Gastroesophageal sphincter (tissue), 4 donors: ENCODE measurements around the gene TP53BP1. TPM values are rescaled to one million over a fixed set of nuclear protein-coding genes. Genes with fewer than 3 reads are reported as not detected.
A peak's percentile ranks its signal among the peaks of the same experiment; 100 is the strongest.

ENCODE experiments used
- ATAC-seq: fragments of 150-250 bp; one replicate; pipeline ENCODE4 v1.9.1; 2016; ENCODE audit warnings: mild to moderate bottlenecking, moderate library complexity
- H3K27ac ChIP-seq, 4 donors: fragments of 200-600 bp; sonication (generic) in 3 of 4; 1 replicate in 3 of 4; 2 replicates in 1 of 4; pipeline ENCODE4 v1.5.1; 2016 to 2019
- H3K27me3 ChIP-seq: fragments of 200-600 bp; sonication (generic); one replicate; pipeline ENCODE4 v1.5.1; 2019
- H3K36me3 ChIP-seq, 2 donors: fragments of 200-600 bp; sonication (generic); one replicate each; pipeline ENCODE4 v1.5.1; 2019; ENCODE audit warnings: control low read depth in 1 of 2
- H3K4me1 ChIP-seq, 3 donors: fragments of 200-600 bp; sonication (generic); 1 replicate in 2 of 3; 2 replicates in 1 of 3; pipeline ENCODE4 v1.5.1; 2016 to 2019; ENCODE audit warnings: control low read depth in 2 of 3
- H3K4me3 ChIP-seq, 2 donors: fragments of 200-600 bp; sonication (generic); one replicate each; pipeline ENCODE4 v1.5.1; 2019; ENCODE audit warnings: mild to moderate bottlenecking in 1 of 2, moderate library complexity in 1 of 2
- H3K9me3 ChIP-seq, 3 donors: fragments of 200-600 bp; sonication (generic); one replicate each; pipeline ENCODE4 v1.5.1; 2017 to 2019; ENCODE audit warnings: control low read depth in 2 of 3
- CTCF ChIP-seq, 4 experiments: fragments of 200-600 bp in 2 of 4; fragments of 450-650 bp in 2 of 4; sonication (generic) in 1 of 4; IDR thresholded peaks; one replicate each; pipeline ENCODE4 v1.5.1; 2017 to 2019; ENCODE audit warnings: antibody characterized with exemption in 4 of 4, mild to moderate bottlenecking in 2 of 4, moderate library complexity in 2 of 4
- EP300 ChIP-seq: sonication (generic); formaldehyde crosslinking; IDR thresholded peaks from one replicate; pipeline ENCODE4 v1.6.1; 2017; ENCODE audit warnings: antibody characterized with exemption, mild to moderate bottlenecking
- POLR2A ChIP-seq, 2 donors: fragments of 450-650 bp; IDR thresholded peaks; one replicate each; pipeline ENCODE4 v1.6.1; 2017; ENCODE audit warnings: antibody characterized with exemption in 2 of 2, mild to moderate bottlenecking in 2 of 2, moderate library complexity in 1 of 2
- POLR2AphosphoS5 ChIP-seq: sonication (generic); formaldehyde crosslinking; IDR thresholded peaks from one replicate; pipeline ENCODE4 v1.6.1; 2017; ENCODE audit warnings: antibody characterized with exemption
- WGBS, 2 donors: methylation state at CpG; one replicate each; pipeline ENCODE4 v1.1.5; 2018; ENCODE audit warnings: low coverage in 1 of 2; 5-methylcytosine and 5-hydroxymethylcytosine counted together
- total RNA-seq, 4 donors: library from RNA; depleted of rRNA; stranded (reverse); fragments of >200 nt; gene quantifications; one replicate each; pipeline ENCODE4 v1.1.0, GENCODE V29; 2016

The TP53BP1 gene
- total RNA-seq, 4 donors from 2014 or later, result 21.8 to 40.2 (median 33.5) TPM

GRCh38 chr15:43516185-43516584, 23.2 kb upstream of the TP53BP1 start:
- Histone ChIP-seq H3K27me3 (no peaks in the 10 kb centered on the region), H3K4me3 (peak overlapping the region in 1 of 2 donors; percentile 60), H3K9me3 (no peaks in the 10 kb centered on the region), H3K36me3 (peaks cover 0 to 15% of the 10 kb centered on the region in 2 donors), H3K4me1 (peaks cover 4 to 71% (median 30%) of the 10 kb centered on the region in 3 donors), H3K27ac (peak overlapping the region; percentile 48 to 90 (median 86))
- TF ChIP-seq POLR2A (IDR thresholded peaks at IDR 0.05), result no peak
- TF ChIP-seq POLR2AphosphoS5, result peak; percentile 57
- no peak for TF ChIP-seq CTCF (IDR thresholded peaks at IDR 0.05)
- TF ChIP-seq EP300, result no peak
- WGBS, 2 donors, result 4 to 31% methylated on average over 5 of the region's 5 CpGs
- ATAC-seq, result peak; percentile 42

GRCh38 chr15:43515741-43516140, 22.8 kb upstream of the TP53BP1 start:
- peak overlapping the region; percentile 48 to 90 (median 86) for H3K27ac ChIP-seq
- peak overlapping the region in 1 of 2 donors; percentile 60 for H3K4me3 ChIP-seq
- TF ChIP-seq EP300 (no peak), POLR2AphosphoS5 (no peak), CTCF (IDR thresholded peaks at IDR 0.05) (no peak), POLR2A (IDR thresholded peaks at IDR 0.05) (no peak)
- H3K4me1 ChIP-seq, result peaks cover 4 to 74% (median 30%) of the 10 kb centered on the region in 3 donors
- no peaks in the 10 kb centered on the region for H3K27me3 ChIP-seq
- peaks cover 0 to 10% of the 10 kb centered on the region in 2 donors for H3K36me3 ChIP-seq
- H3K9me3 ChIP-seq, result no peaks in the 10 kb centered on the region
- 7 to 30% methylated on average over 2 of the region's 2 CpGs for WGBS, 2 donors
- ATAC-seq, result no peak

- peaks cover 4 to 79% (median 30%) of the 10 kb centered on the region in 3 donors for H3K4me1 ChIP-seq
- H3K36me3 ChIP-seq, result no peaks in the 10 kb centered on the region
- TF ChIP-seq CTCF (IDR thresholded peaks at IDR 0.05), result peak in 3 of 4 experiments; percentile 43 to 51 (median 48)
- no peak for TF ChIP-seq POLR2AphosphoS5
- WGBS, 2 donors, result 84 to 85% methylated on average over 3 of the region's 4 CpGs
- ATAC-seq, result no peak
- no peak overlapping the region for H3K4me3 ChIP-seq
- peak overlapping the region in 3 of 4 donors; percentile 5 to 86 (median 26) for H3K27ac ChIP-seq
- H3K9me3 ChIP-seq, result no peaks in the 10 kb centered on the region
- no peaks in the 10 kb centered on the region for H3K27me3 ChIP-seq
These were observed 21.5 kb upstream of the TP53BP1 start for GRCh38 chr15:43514241-43515057.

- Histone ChIP-seq H3K4me1 (peaks cover 4 to 79% (median 31%) of the 10 kb centered on the region in 3 donors), H3K4me3 (no peak overlapping the region), H3K9me3 (no peaks in the 10 kb centered on the region), H3K27me3 (no peaks in the 10 kb centered on the region), H3K36me3 (no peaks in the 10 kb centered on the region), H3K27ac (peak overlapping the region in 2 of 4 donors; percentile 5 to 86)
- ATAC-seq, result no peak
- TF ChIP-seq POLR2A (IDR thresholded peaks at IDR 0.05) (no peak), POLR2AphosphoS5 (no peak), CTCF (IDR thresholded peaks at IDR 0.05) (no peak), EP300 (no peak)
- WGBS, 2 donors, result 50 to 80% methylated on average over 1 of the region's 1 CpG
These were observed 20.6 kb upstream of the TP53BP1 start for GRCh38 chr15:43513550-43513949.
